Fibroblast of skin of scalp (primary cell): Measurements from ENCODE around the gene SSBP3. TPM values are rescaled to one million over a fixed set of nuclear protein-coding genes. Genes with fewer than 3 reads are reported as not detected.
A peak's percentile ranks its signal among the peaks of the same experiment; 100 is the strongest.
"Not testable (repeated sequence)": the region's sequence is repeated elsewhere in the genome, so short reads cannot be mapped to it uniquely, and the experiment has no call there.

Experiments
- DNase-seq: peaks from one replicate; pipeline ENCODE4 v3.0.0-alpha.2; 2013
- polyA plus RNA-seq, 2 experiments: library from polyadenylated mRNA; unstranded; fragments of 120-200 nt; gene quantifications; one replicate each; pipeline ENCODE4 v1.2.1, GENCODE V29; 2013; ENCODE audit not compliant: insufficient read length in 2 of 2

SSBP3 gene
- 64.6 TPM for polyA plus RNA-seq (2013, experiment 1 of 2; ENCODE audit: insufficient read length)
- 68.4 TPM for polyA plus RNA-seq (2013, experiment 2 of 2; ENCODE audit: insufficient read length)

GRCh38 chr1:54406339-54407153 is at the start of gene SSBP3:
Gene SSBP3 (minus strand): TSS chr1:54406394.
- peak; percentile 95 for DNase-seq

GRCh38 chr1:54453509-54453908 is 47.3 kb upstream of the SSBP3 start:
- no peak for DNase-seq

DNA sequence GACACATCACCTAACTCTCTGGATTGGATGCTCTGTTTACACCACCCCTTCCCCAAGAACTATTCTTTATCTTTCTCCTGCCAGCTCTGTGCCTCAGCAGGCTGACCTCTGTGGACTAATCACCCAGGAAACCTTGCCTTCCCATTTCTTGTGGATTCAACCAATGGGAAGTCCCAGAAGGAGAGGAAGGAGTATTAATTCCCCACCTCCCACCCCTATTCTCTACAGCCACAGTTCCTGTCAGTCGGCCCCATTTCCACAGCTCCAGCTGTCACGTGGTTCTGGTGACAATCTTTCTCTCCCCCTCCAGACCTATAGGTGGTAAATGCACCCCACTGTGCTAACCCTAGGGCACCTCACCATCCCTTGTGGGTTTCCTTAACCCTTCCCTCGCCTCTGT is 46.8 kb upstream of the SSBP3 start:
- DNase-seq, result no peak

DNA sequence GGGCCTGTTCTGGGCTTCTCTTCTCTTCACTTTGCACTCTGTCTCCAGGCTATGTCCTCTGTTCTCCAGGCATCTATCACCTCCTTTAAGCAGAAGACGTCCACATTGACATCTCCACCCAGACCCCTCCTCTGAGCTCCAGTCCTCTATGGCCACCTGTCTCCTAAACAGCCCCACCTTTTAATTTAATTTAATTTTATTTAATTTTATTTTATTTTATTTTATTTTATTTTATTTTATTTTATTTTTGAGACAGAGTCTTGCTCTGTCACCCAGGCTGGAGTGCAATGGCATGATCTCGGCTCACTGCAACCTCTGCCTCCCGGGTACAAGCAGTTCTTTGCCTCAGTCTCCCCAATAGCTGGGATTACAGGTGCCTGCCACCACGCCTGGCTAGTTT is 43.2 kb upstream of the SSBP3 start:
- DNase-seq, result not testable (repeated sequence)

DNA sequence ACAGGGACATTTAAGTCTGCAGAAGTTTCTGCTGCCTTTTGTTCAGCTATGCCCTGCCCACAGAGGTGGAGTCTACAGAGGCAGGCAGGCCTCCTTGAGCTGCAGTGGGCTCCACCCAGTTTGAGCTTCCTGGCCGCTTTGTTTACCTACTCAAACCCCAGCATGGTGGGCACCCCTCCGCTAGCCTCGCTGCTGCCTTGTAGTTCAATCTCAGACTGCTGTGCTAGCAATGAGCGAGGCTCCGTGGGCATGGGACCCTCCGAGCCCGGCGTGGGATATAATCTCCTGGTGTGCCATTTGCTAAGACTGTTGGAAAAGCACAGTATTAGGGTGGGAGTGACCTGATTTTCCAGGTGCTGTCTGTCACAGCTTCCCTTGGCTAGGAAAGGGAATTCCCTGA is 42.6 kb upstream of the SSBP3 start:
- not testable (repeated sequence) for DNase-seq

- not testable (repeated sequence) for DNase-seq
Observed at GRCh38 chr1:54447081-54447480, 40.9 kb upstream of the SSBP3 start.

DNA sequence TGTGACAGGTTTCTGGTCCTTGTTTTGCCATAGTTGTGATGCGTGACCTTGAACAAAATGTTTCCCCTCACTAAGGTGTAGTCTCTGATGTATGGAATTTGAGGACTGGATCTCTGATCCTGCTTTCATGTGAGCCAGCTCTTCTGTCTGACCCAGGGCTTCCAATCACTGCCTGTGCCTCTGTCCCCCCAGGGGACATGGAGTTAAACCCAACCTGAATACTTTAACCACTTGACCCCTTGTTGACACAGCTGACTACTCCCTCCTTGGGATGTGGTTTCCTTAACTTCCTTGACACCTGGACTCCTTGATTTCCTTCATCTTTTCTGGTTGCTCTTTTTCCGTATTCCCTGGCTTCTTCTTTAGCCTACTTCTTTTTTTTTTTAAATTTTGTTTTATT is 36.0 kb upstream of the SSBP3 start:
- no peak for DNase-seq

DNA sequence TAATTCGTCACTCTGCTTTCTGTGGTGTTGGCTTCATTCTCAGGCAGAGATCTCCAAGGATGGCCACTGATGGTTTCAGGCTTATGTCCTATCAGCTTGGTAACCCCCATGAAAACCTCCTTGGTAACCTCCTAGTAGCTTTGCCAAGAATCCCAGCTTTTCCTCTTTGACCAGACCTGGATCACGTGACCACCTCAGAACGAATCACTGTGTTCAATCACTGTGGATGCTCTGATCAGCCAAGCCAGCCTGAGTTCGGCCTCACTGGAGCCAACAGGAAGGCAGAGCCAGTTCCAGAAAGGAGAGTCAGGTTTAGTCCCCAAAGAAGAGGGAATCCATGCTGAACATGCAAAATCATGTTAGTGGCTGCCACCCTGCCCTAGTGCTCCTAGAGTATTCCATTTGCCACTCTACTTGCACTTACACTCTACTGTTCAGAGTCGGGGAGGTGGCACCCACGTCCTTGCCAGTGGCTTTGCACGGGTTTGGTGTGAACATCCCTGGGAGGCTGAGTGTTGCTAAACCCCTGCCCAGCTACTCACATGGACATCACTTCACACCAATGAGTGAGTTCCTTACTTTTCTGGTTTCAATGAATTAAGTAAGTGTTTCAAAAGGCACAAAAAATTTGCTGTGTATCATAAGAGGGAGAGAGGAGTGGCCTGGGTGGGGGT is 33.5 kb upstream of the SSBP3 start:
- DNase-seq, result no peak

- no peak for DNase-seq
Observed at GRCh38 chr1:54437783-54438182, 31.6 kb upstream of the SSBP3 start.

DNA sequence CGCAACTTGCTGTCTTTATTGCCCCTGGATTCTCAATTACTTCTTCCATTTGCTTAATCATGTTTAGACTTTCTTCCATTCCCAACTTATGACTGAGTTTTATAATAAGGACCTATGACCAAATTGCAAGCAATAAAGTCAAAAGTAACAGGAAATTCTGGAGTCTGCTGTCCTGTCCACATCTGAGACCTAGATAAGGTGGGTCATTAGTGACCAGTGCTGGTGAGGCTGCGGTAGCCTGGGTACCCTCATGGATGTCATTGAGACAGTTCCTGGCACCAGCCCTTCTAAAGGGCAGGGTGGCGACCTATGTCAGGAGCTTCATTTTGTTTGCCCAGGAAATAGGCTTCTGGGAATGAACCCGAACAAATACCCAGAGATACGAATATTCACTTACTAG is 30.6 kb upstream of the SSBP3 start:
- no peak for DNase-seq

- DNase-seq, result no peak
Observed at GRCh38 chr1:54429838-54430237, 23.6 kb upstream of the SSBP3 start.

- no peak for DNase-seq
Observed at GRCh38 chr1:54428837-54429518, 22.8 kb upstream of the SSBP3 start.

DNA sequence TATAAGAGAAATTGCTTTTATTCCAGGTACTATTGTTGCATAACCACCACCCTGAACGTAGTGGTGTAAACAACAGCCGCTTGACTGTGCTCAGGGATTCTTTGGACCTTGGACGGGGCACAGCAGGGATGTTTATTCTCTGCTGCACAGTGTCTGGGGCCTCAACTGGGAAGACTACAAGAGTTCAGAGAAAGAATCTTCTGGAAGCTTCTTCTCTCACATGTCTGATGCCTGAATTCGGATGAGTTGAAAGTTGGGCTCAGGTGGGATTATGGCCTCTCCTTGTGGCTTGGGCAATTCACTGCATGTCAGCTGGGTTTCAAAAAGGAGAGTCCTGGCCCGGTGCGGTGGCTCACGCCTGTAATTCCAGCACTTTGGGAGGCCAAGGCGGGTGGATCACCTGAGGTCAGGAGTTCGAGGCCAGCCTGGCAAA is 19.0 kb upstream of the SSBP3 start:
- no peak for DNase-seq

DNA sequence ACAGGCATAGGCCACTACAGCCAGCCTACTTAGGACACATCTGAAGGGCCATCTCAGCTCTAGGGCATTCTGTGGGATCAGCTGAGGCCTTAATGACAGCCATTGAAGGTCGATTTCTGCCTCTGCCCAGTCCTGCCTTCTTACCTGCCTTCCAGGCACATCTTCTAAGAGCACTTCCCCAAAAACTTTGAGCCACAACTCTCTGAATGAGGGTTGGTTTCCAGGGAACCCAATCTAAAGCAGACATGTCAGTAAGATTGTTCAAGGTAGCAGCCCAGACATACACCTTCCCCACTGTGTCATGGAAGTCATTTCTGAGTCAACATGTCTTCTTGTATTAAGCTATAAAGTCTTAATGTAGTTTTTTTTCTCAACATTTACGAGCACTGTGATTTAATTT is 18.2 kb upstream of the SSBP3 start:
- no peak for DNase-seq

DNA sequence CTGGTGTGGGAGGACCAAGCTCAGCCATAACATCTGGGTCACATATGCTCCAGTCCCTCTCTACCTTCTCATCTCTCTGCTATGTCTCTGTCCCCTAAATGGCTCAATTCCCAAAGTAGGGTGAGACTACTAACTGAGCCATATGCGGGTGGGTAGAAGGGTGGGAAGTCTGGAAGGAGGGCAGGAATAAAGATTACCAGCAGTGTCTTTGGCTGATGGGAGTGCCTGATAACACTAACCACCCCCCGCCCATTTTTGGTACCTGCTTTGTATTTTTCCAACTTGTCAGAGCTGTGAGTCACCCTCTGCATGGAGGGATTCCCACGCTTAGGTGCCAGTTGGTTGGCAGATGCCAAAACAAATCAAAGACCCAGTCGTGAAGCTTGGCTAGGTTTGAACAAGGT is 14.9 kb upstream of the SSBP3 start:
- no peak for DNase-seq

- DNase-seq, result not testable (repeated sequence)
Observed at GRCh38 chr1:54418598-54418997, 12.4 kb upstream of the SSBP3 start.

DNA sequence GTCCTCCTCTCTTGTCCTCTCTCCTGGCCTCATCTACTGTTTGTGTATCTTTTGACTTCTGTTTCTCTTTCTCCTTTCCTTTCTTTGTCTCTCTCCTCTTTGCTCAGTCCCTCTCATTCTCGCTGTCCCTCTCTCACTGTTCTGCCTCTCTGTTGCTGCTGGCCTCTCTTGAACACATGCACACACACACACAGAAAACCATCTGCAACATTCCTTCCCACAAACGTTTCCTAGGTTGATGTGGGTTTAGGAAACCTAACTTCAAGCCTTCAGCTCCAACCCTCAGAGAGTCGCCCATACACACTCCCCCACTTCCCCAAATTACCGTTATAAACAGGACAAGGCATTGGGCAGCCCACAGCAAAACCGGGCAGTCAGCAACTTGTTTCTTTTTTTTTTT is 10.9 kb upstream of the SSBP3 start:
- DNase-seq, result no peak

- no peak for DNase-seq
Observed at GRCh38 chr1:54416435-54416834, 10.2 kb upstream of the SSBP3 start.

DNA sequence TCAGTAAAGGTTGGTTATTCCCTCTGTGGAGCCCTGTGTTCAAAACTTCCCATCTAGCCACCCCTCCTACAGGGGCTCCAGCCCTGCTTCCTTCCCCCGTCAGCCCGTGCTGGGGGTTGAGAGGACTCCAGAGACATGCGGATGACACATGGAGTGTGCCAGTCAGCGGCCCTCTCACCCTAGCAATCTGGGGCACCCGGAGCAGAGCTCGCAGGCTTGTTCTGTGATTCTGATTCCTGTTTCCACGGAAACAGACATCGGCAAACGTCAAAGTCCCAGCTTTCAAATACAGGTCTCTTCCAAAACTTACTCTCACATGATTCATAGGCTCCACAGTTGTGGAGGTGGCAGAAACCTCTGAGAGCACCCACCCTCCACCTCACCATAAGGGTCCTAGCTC is 9.8 kb upstream of the SSBP3 start:
- no peak for DNase-seq

DNA sequence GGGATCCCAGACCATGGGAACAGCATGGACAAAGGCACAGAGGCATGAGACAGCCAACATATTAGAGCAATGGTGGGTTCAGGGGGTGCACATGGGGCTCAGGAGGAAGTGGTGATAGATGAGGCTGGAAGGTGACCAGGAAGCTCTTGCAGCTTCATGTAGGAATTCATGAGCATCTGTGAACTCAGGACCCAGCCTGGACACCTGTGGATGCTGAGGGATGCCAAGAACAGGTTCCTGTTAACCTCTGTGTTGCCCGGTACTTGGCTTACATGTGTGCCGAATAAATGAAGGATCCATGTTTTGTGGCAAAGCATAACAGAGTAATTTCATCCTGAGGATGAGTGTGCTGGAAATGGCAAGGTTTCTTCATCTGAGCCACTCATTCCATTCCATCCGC is 9.3 kb upstream of the SSBP3 start:
- no peak for DNase-seq

- DNase-seq, result no peak
Observed at GRCh38 chr1:54413732-54414131, 7.5 kb upstream of the SSBP3 start.

- DNase-seq, result peak; percentile 71
Observed at GRCh38 chr1:54413295-54413694, 7.1 kb upstream of the SSBP3 start.

DNA sequence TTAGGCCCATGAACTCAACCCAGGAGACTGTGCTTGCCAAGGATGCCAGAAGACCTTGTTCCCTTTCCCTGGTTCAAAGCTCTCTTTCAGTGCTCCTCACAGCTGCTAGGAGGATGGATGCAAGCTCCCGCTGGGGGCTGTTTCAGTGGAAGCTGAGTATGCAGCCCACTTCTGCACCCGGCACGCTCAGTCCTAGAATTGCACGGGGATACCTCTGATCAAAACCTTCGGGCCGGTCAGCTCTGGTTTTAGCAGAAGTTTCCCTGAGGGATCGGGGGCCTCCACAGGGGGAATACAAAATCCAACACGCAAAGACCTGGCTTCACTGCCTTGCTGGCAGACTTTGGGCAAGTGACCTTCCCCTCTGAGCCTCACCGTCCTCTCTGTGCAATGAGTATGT is 4.2 kb upstream of the SSBP3 start:
- no peak for DNase-seq
